Measurements from ENCODE around the gene KCNC1.

GRCh38 chr11:17805873-17806272, 71.3 kb downstream of the KCNC1 start:
- TF ChIP-seq POLR2AphosphoS5 (IDR thresholded peaks at IDR 0.05) (no peak), SMC3 (conservative IDR thresholded peaks at IDR 0.05; ENCODE audit: poor library complexity) (no peak), EZH2 (IDR thresholded peaks at IDR 0.05; ENCODE audit: borderline replicate concordance, insufficient read depth, low read length, poor library complexity, severe bottlenecking) (no peak), EP300 (conservative IDR thresholded peaks at IDR 0.05; ENCODE audit: poor library complexity, severe bottlenecking) (no peak), TAF1 (IDR thresholded peaks at IDR 0.05; ENCODE audit: low read depth) (no peak)
- TF ChIP-seq, protein P1, sequence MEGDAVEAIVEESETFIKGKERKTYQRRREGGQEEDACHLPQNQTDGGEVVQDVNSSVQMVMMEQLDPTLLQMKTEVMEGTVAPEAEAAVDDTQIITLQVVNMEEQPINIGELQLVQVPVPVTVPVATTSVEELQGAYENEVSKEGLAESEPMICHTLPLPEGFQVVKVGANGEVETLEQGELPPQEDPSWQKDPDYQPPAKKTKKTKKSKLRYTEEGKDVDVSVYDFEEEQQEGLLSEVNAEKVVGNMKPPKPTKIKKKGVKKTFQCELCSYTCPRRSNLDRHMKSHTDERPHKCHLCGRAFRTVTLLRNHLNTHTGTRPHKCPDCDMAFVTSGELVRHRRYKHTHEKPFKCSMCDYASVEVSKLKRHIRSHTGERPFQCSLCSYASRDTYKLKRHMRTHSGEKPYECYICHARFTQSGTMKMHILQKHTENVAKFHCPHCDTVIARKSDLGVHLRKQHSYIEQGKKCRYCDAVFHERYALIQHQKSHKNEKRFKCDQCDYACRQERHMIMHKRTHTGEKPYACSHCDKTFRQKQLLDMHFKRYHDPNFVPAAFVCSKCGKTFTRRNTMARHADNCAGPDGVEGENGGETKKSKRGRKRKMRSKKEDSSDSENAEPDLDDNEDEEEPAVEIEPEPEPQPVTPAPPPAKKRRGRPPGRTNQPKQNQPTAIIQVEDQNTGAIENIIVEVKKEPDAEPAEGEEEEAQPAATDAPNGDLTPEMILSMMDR (IDR thresholded peaks at IDR 0.05; ENCODE audit: poor library complexity, severe bottlenecking) = no peak
